ENCODE results near the gene SIRPA.
A peak's percentile ranks its signal among the peaks of the same experiment; 100 is the strongest.

SIRPA gene

GRCh38 chr20:1895674-1896483 is 672 bp downstream of the SIRPA start:
- in situ Hi-C loops (cut with HindIII; ENCODE audit: low sequenced_read_pairs) = no loop called here
- no peak for TF ChIP-seq CTCF (IDR thresholded peaks at IDR 0.05; ENCODE audit: low read depth, low read length, missing control alignments)
- H3K4me3 ChIP-seq (ENCODE audit: low read depth, low read length) = peak overlapping the region; percentile 69
- DNase-seq (ENCODE audit: low read depth) = no peak

- H3K4me3 ChIP-seq (ENCODE audit: low read depth, low read length) = peak overlapping the region; percentile 69
- no peak for TF ChIP-seq CTCF (IDR thresholded peaks at IDR 0.05; ENCODE audit: low read depth, low read length, missing control alignments)
- in situ Hi-C loops (cut with HindIII; ENCODE audit: low sequenced_read_pairs) = no loop called here
Observed at GRCh38 chr20:1896484-1897258, 1.5 kb downstream of the SIRPA start.

GRCh38 chr20:1897541-1897940 is 2.3 kb downstream of the SIRPA start:
- in situ Hi-C loops (cut with HindIII; ENCODE audit: low sequenced_read_pairs) = no loop called here
- H3K4me3 ChIP-seq (ENCODE audit: low read depth, low read length) = no peak overlapping the region
- no peak for DNase-seq (ENCODE audit: low read depth)
- TF ChIP-seq CTCF (IDR thresholded peaks at IDR 0.05; ENCODE audit: low read depth, low read length, missing control alignments) = no peak

More at GRCh38 chr20:1896484-1897258, 1.5 kb downstream of the SIRPA start:
- no peak for DNase-seq (ENCODE audit: low read depth)

GRCh38 chr20:1897965-1898464 is 2.8 kb downstream of the SIRPA start:
- TF ChIP-seq CTCF (IDR thresholded peaks at IDR 0.05; ENCODE audit: low read depth, low read length, missing control alignments) = no peak
- H3K4me3 ChIP-seq (ENCODE audit: low read depth, low read length) = no peak overlapping the region
- no peak for DNase-seq (ENCODE audit: low read depth)
- in situ Hi-C loops (cut with HindIII; ENCODE audit: low sequenced_read_pairs) = no loop called here

- no peak overlapping the region for H3K4me3 ChIP-seq (ENCODE audit: low read depth, low read length)
Observed at GRCh38 chr20:1898482-1899240, 3.5 kb downstream of the SIRPA start.

More at GRCh38 chr20:1898482-1899240, 3.5 kb downstream of the SIRPA start:
- no peak for TF ChIP-seq CTCF (IDR thresholded peaks at IDR 0.05; ENCODE audit: low read depth, low read length, missing control alignments)
- in situ Hi-C loops (cut with HindIII; ENCODE audit: low sequenced_read_pairs) = no loop called here
- DNase-seq (ENCODE audit: low read depth) = no peak

Data from astrocyte of the cerebellum (primary cell).